C4-2B (cell line): Measurements from ENCODE around the gene ACSS3.

Experiments
- ZFX ChIP-seq: fragments of 450-650 bp; IDR thresholded peaks from 2 replicates; pipeline ENCODE4 v1.6.1; 2017
- TF ChIP-seq, protein P1 (sequence below): fragments of 450-650 bp; conservative IDR thresholded peaks from 2 replicates; pipeline ENCODE4 v1.5.1; 2017; ENCODE audit warnings: mild to moderate bottlenecking

DNA sequence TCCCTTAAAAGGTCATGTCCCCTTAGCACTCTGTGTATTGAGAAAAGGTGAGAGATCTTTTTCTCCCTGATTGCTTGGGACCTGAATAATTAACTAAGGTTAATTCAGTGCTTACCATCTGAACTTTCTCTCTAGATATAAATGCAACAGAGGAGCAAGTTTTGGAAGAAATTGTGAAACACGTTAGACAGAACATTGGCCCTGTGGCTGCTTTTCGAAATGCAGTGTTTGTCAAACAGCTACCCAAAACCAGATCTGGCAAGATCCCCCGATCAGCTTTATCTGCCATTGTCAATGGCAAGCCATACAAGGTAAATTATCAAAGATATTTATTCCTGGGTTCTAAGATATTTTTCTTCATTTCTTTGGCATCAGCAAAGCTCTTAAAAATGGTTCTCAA is 175.5 kb downstream of the ACSS3 start:
- TF ChIP-seq, protein P1, sequence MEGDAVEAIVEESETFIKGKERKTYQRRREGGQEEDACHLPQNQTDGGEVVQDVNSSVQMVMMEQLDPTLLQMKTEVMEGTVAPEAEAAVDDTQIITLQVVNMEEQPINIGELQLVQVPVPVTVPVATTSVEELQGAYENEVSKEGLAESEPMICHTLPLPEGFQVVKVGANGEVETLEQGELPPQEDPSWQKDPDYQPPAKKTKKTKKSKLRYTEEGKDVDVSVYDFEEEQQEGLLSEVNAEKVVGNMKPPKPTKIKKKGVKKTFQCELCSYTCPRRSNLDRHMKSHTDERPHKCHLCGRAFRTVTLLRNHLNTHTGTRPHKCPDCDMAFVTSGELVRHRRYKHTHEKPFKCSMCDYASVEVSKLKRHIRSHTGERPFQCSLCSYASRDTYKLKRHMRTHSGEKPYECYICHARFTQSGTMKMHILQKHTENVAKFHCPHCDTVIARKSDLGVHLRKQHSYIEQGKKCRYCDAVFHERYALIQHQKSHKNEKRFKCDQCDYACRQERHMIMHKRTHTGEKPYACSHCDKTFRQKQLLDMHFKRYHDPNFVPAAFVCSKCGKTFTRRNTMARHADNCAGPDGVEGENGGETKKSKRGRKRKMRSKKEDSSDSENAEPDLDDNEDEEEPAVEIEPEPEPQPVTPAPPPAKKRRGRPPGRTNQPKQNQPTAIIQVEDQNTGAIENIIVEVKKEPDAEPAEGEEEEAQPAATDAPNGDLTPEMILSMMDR: no peak
- no peak for TF ChIP-seq ZFX
